ENCODE data around the gene KRTAP10-8.
"Not testable (repeated sequence)": the region's sequence is repeated elsewhere in the genome, so short reads cannot be mapped to it uniquely, and the experiment has no call there.

KRTAP10-8 gene

DNA sequence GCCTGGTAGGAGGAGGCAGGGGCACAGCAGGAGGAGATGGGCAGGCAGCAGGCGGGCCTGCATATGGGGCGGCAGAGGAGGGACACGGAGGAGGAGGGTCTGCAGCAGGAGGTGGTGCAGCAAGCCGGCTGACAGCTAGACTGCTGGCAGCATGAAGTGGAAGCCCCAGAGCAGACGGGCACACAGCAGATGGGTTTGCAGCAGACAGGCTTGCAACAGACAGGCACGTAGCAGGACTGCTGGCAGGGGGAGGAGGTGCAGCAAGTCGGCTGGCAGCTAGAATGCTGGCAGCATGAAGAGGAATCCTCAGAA, 32.1 kb upstream of the KRTAP10-8 start:
- no peak for DNase-seq
- H3K4me3 ChIP-seq (ENCODE audit: insufficient read depth, low read depth, low read length, poor library complexity, severe bottlenecking), result no peak overlapping the region
- no peaks in the 10 kb centered on the region for H3K36me3 ChIP-seq (ENCODE audit: control insufficient read depth, insufficient read depth, low read length)
- peaks cover 8% of the 10 kb centered on the region for H3K9me3 ChIP-seq (ENCODE audit: control insufficient read depth, low read length)
- H3K4me1 ChIP-seq (ENCODE audit: control insufficient read depth, insufficient read depth, low read length, poor library complexity, severe bottlenecking), result no peaks in the 10 kb centered on the region
- H3K27me3 ChIP-seq (replicated peaks; ENCODE audit: control insufficient read depth, insufficient read depth, low read length, poor library complexity, severe bottlenecking), result no peaks in the 10 kb centered on the region
- no peak overlapping the region for H3K27ac ChIP-seq (ENCODE audit: insufficient read depth, low read length, poor library complexity, severe bottlenecking)

DNA sequence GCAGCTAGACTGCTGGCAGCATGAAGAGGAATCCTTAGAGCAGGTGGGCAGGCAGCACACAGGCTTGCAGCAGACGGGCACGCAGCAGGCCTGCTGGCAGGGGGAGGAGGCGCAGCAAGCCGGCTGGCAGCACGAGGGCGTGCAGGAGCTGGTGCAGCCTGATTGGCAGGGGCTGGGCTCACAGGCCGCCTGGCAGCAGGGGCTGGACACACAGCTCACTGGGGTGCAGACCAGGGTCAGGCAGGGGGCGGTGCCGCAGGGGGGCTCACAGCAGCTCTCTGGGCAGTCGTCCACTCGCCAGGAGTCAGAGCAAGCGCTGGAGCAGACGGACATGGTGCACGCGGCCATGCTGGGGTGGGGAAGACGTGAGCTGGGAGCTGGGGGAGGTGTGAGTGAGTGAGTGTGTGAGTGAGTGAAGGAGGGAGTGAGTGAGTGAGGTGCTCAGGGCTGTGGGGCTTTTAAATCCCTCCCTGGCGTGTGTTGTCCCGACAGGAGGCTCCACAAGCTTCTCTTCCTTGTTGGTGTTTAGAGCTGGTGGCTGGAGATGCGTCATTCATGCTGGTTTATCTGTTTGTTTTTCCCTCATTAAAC, 31.6 kb upstream of the KRTAP10-8 start, which contains the start of gene KRTAP10-5:
KRTAP10-5 (minus strand) TSS at position 374 of the 591 bp plus-strand sequence; CDS start at position 348, 26 bp downstream.
- H3K4me3 ChIP-seq (ENCODE audit: insufficient read depth, low read depth, low read length, poor library complexity, severe bottlenecking); DNase-seq; H3K9me3 ChIP-seq (ENCODE audit: control insufficient read depth, low read length); H3K36me3 ChIP-seq (ENCODE audit: control insufficient read depth, insufficient read depth, low read length); H3K27me3 ChIP-seq (replicated peaks; ENCODE audit: control insufficient read depth, insufficient read depth, low read length, poor library complexity, severe bottlenecking); H3K27ac ChIP-seq (ENCODE audit: insufficient read depth, low read length, poor library complexity, severe bottlenecking); H3K4me1 ChIP-seq (ENCODE audit: control insufficient read depth, insufficient read depth, low read length, poor library complexity, severe bottlenecking): not testable (repeated sequence)

DNA sequence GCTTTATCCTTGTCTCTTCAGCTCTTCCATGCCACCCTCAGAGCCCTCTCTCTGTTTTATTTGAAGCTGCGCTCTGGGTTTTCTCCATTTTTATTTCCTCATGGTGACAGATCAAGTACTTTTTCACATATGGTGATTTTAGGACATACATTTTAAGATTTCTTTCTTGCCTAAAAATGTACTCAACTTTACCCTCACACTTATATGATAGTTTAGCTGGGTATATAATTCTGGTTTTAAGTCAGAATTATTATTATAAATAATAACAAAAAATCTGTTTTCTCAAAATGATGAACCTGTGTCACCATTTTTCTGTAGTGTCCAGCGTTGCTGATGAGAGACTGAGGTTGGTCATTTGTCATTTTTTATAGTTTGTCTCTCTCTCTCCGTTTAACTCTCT, 30.7 kb upstream of the KRTAP10-8 start:
- Histone ChIP-seq H3K9me3 (ENCODE audit: control insufficient read depth, low read length) (peaks cover 8% of the 10 kb centered on the region), H3K27ac (ENCODE audit: insufficient read depth, low read length, poor library complexity, severe bottlenecking) (no peak overlapping the region), H3K4me3 (ENCODE audit: insufficient read depth, low read depth, low read length, poor library complexity, severe bottlenecking) (no peak overlapping the region), H3K4me1 (ENCODE audit: control insufficient read depth, insufficient read depth, low read length, poor library complexity, severe bottlenecking) (no peaks in the 10 kb centered on the region), H3K36me3 (ENCODE audit: control insufficient read depth, insufficient read depth, low read length) (no peaks in the 10 kb centered on the region), H3K27me3 (replicated peaks; ENCODE audit: control insufficient read depth, insufficient read depth, low read length, poor library complexity, severe bottlenecking) (no peaks in the 10 kb centered on the region)
- DNase-seq, result no peak

DNA sequence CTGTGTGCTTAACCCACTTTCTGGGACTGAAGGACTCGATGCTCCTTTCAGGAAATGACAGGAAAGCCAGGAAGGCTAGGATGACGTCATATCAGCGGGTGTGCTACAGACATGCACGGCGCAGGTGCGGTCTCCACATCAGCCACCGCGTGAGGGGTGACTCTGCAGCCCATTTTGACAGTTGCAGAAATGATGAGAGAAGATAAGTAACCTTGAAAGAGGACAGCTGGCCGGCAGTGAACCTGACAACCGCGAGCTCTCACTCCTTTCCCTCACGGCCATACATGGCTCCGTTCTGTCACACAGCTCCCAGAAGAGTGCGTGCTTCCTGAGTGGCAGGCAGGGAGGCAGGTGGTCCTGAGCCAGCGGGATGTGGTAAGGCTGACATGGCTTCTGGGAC, 29.8 kb upstream of the KRTAP10-8 start:
- no peak for DNase-seq
- H3K36me3 ChIP-seq (ENCODE audit: control insufficient read depth, insufficient read depth, low read length), result no peaks in the 10 kb centered on the region
- H3K9me3 ChIP-seq (ENCODE audit: control insufficient read depth, low read length), result peaks cover 8% of the 10 kb centered on the region
- no peak overlapping the region for H3K4me3 ChIP-seq (ENCODE audit: insufficient read depth, low read depth, low read length, poor library complexity, severe bottlenecking)
- no peak overlapping the region for H3K27ac ChIP-seq (ENCODE audit: insufficient read depth, low read length, poor library complexity, severe bottlenecking)
- H3K4me1 ChIP-seq (ENCODE audit: control insufficient read depth, insufficient read depth, low read length, poor library complexity, severe bottlenecking), result no peaks in the 10 kb centered on the region
- no peaks in the 10 kb centered on the region for H3K27me3 ChIP-seq (replicated peaks; ENCODE audit: control insufficient read depth, insufficient read depth, low read length, poor library complexity, severe bottlenecking)

DNA sequence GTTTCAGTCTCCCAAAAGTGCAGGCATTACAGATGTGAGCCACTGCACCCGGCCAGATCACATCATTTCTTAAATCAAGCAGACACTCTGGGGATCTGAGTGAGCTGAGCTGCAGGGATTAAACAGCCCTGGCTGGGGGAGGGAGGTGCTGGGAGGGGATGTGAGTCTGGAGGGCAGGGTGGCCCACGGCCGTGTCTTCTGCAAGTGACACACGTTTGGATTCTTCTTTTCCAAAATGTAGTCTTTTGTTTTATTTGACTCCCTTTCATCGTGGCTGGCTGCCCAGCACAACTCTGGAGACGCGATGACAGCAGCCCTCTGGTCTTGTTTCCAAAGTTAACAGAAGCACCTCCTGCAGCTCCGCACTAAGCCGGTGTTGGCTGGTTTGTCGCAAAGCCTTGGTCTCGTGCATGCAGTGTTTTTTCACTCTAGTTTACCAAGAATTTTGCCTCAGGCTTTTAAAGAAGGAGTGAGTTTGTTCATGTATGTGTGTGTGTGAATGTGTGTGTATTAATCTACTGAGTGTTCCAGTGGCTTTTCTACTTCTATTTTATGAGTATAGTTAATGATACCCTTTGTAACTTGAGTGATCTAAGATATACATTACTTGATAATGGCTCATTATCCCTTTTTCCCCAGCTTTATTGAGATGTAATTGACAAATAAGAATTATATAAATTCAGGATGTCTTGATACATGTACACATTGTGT, 28.6 kb upstream of the KRTAP10-8 start:
- no peaks in the 10 kb centered on the region for H3K4me1 ChIP-seq (ENCODE audit: control insufficient read depth, insufficient read depth, low read length, poor library complexity, severe bottlenecking)
- H3K4me3 ChIP-seq (ENCODE audit: insufficient read depth, low read depth, low read length, poor library complexity, severe bottlenecking), result no peak overlapping the region
- no peak overlapping the region for H3K27ac ChIP-seq (ENCODE audit: insufficient read depth, low read length, poor library complexity, severe bottlenecking)
- DNase-seq, result no peak
- H3K9me3 ChIP-seq (ENCODE audit: control insufficient read depth, low read length), result peaks cover 8% of the 10 kb centered on the region
- no peaks in the 10 kb centered on the region for H3K36me3 ChIP-seq (ENCODE audit: control insufficient read depth, insufficient read depth, low read length)
- H3K27me3 ChIP-seq (replicated peaks; ENCODE audit: control insufficient read depth, insufficient read depth, low read length, poor library complexity, severe bottlenecking), result no peaks in the 10 kb centered on the region

GRCh38 chr21:44583800-44584147, 28.1 kb upstream of the KRTAP10-8 start:
- H3K9me3 ChIP-seq (ENCODE audit: control insufficient read depth, low read length), result peaks cover 8% of the 10 kb centered on the region
- no peak overlapping the region for H3K27ac ChIP-seq (ENCODE audit: insufficient read depth, low read length, poor library complexity, severe bottlenecking)
- H3K4me3 ChIP-seq (ENCODE audit: insufficient read depth, low read depth, low read length, poor library complexity, severe bottlenecking), result no peak overlapping the region
- no peaks in the 10 kb centered on the region for H3K27me3 ChIP-seq (replicated peaks; ENCODE audit: control insufficient read depth, insufficient read depth, low read length, poor library complexity, severe bottlenecking)
- H3K36me3 ChIP-seq (ENCODE audit: control insufficient read depth, insufficient read depth, low read length), result no peaks in the 10 kb centered on the region
- no peaks in the 10 kb centered on the region for H3K4me1 ChIP-seq (ENCODE audit: control insufficient read depth, insufficient read depth, low read length, poor library complexity, severe bottlenecking)
- DNase-seq, result no peak

DNA sequence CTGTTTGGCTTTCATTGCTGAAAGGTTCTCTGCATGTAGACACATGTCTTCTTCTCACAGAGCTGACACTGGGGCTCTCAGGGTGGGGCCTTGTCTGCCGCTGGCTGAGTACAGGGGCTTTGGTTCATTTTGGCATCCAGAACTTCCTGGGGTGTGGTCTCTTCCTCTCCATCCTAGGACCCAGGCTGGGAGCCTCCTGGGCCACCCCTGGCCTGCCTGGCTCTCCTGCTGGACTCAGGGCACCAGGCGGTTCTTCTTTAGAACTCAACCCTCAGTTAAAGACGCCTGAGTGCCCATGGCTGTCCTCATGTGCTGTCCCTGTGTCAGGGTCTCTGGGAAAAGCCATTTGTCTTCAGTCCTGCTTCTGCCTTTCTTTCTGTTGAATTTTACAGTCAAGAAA, 26.0 kb upstream of the KRTAP10-8 start:
- Histone ChIP-seq H3K27me3 (replicated peaks; ENCODE audit: control insufficient read depth, insufficient read depth, low read length, poor library complexity, severe bottlenecking) (no peaks in the 10 kb centered on the region), H3K36me3 (ENCODE audit: control insufficient read depth, insufficient read depth, low read length) (no peaks in the 10 kb centered on the region), H3K4me1 (ENCODE audit: control insufficient read depth, insufficient read depth, low read length, poor library complexity, severe bottlenecking) (no peaks in the 10 kb centered on the region), H3K9me3 (ENCODE audit: control insufficient read depth, low read length) (peaks cover 8% of the 10 kb centered on the region), H3K4me3 (ENCODE audit: insufficient read depth, low read depth, low read length, poor library complexity, severe bottlenecking) (no peak overlapping the region), H3K27ac (ENCODE audit: insufficient read depth, low read length, poor library complexity, severe bottlenecking) (no peak overlapping the region)
- DNase-seq, result no peak

DNA sequence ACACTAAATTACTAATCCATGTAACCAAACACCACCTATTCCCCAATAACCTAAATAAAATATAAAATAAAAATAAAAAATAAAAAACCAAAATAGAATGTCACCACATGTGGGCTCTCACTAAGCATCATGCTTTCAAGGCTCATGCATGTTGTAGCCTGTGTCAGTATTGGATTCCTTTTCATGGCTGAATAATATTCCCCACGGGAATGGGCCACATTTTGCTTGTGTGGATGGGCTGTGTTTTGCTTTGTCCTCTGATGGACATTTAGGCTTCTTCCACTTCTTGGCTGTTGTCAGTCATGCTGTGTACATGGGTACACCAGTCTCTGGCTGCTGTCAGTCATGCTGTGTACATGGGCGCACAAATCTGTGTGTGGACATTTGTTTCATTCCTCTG, 22.8 kb upstream of the KRTAP10-8 start:
- no peaks in the 10 kb centered on the region for H3K27me3 ChIP-seq (replicated peaks; ENCODE audit: control insufficient read depth, insufficient read depth, low read length, poor library complexity, severe bottlenecking)
- no peak for DNase-seq
- no peaks in the 10 kb centered on the region for H3K4me1 ChIP-seq (ENCODE audit: control insufficient read depth, insufficient read depth, low read length, poor library complexity, severe bottlenecking)

DNA sequence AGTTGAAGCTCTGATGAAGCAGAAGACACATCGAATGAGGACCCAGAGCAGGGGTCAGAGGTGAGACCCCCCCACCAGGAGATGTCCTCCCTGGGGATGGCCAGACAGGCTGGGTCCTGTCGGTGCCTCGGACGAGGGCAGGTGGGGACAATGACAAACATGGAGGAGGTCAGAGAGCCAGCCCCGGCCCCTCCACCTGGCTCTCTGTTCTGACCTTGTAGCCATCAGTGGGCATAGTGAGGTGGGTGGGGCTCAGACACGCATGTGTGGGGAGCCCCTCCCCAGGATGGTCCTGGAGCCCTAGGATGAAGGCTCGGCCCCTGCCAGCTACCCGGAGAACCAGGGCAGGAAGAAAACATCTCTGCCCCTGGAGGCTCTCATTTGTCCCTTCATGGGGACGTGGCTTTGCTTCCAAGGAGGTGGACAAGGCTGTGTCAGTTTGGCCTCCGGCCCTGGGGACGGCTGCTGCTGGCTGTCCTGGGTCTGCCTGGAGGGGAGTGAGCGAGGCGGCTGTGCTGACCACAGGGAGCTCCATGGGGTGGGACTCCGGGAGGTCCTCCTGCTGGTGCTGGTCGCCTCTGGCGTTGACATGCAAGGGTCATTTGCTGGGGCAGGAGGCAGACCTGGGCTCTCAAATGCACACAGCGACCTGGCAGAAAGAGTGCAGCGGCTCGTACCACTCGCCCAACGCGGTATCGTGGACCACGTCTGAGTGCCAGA, 22.1 kb upstream of the KRTAP10-8 start:
- no peak overlapping the region for H3K4me3 ChIP-seq (ENCODE audit: insufficient read depth, low read depth, low read length, poor library complexity, severe bottlenecking)
- H3K4me1 ChIP-seq (ENCODE audit: control insufficient read depth, insufficient read depth, low read length, poor library complexity, severe bottlenecking), result no peaks in the 10 kb centered on the region
- no peak for DNase-seq
- no peaks in the 10 kb centered on the region for H3K36me3 ChIP-seq (ENCODE audit: control insufficient read depth, insufficient read depth, low read length)
- no peaks in the 10 kb centered on the region for H3K9me3 ChIP-seq (ENCODE audit: control insufficient read depth, low read length)
- no peaks in the 10 kb centered on the region for H3K27me3 ChIP-seq (replicated peaks; ENCODE audit: control insufficient read depth, insufficient read depth, low read length, poor library complexity, severe bottlenecking)
- H3K27ac ChIP-seq (ENCODE audit: insufficient read depth, low read length, poor library complexity, severe bottlenecking), result no peak overlapping the region

More for the DNA sequence above, 22.8 kb upstream of the KRTAP10-8 start:
- Histone ChIP-seq H3K4me3 (ENCODE audit: insufficient read depth, low read depth, low read length, poor library complexity, severe bottlenecking) (no peak overlapping the region), H3K36me3 (ENCODE audit: control insufficient read depth, insufficient read depth, low read length) (no peaks in the 10 kb centered on the region), H3K27ac (ENCODE audit: insufficient read depth, low read length, poor library complexity, severe bottlenecking) (no peak overlapping the region), H3K9me3 (ENCODE audit: control insufficient read depth, low read length) (no peaks in the 10 kb centered on the region)

GRCh38 chr21:44590311-44590721, 21.6 kb upstream of the KRTAP10-8 start:
- Histone ChIP-seq H3K27ac (ENCODE audit: insufficient read depth, low read length, poor library complexity, severe bottlenecking) (no peak overlapping the region), H3K4me3 (ENCODE audit: insufficient read depth, low read depth, low read length, poor library complexity, severe bottlenecking) (no peak overlapping the region), H3K27me3 (replicated peaks; ENCODE audit: control insufficient read depth, insufficient read depth, low read length, poor library complexity, severe bottlenecking) (no peaks in the 10 kb centered on the region), H3K4me1 (ENCODE audit: control insufficient read depth, insufficient read depth, low read length, poor library complexity, severe bottlenecking) (no peaks in the 10 kb centered on the region), H3K36me3 (ENCODE audit: control insufficient read depth, insufficient read depth, low read length) (no peaks in the 10 kb centered on the region), H3K9me3 (ENCODE audit: control insufficient read depth, low read length) (no peaks in the 10 kb centered on the region)
- DNase-seq, result no peak
